DND-41 (cell line): ENCODE data around the gene BEND4.

ENCODE experiments used
- ATAC-seq: fragments of 200-7000 bp; cut with Tn5 transposase; 3 replicates; pipeline ENCODE4 v1.9.1; 2021; ENCODE audit warnings: low read depth; ENCODE audit not compliant: insufficient read depth
- DNase-seq: peaks from one replicate; pipeline ENCODE4 v3.0.0-alpha.2; 2020
- H2AFZ ChIP-seq: 2 replicates; pipeline ENCODE4 v1.6.0; 2012; ENCODE audit warnings: low read depth, low read length
- H3K27ac ChIP-seq: 2 replicates; pipeline ENCODE4 v1.5.1; 2012; ENCODE audit warnings: low read length, inconsistent platforms
- H3K27me3 ChIP-seq: fragments of 200-600 bp; sonication (generic); 2 replicates; pipeline ENCODE4 v1.6.0; 2012; ENCODE audit warnings: low read length, mild to moderate bottlenecking, inconsistent platforms; ENCODE audit not compliant: insufficient read depth, poor library complexity
- H3K36me3 ChIP-seq: 2 replicates; pipeline ENCODE4 v1.5.1; 2012; ENCODE audit warnings: low read length, inconsistent platforms; ENCODE audit not compliant: insufficient read depth
- H3K4me1 ChIP-seq: 2 replicates; pipeline ENCODE4 v1.5.1; 2012; ENCODE audit warnings: mild to moderate bottlenecking, low read length; ENCODE audit not compliant: insufficient read depth
- H3K4me2 ChIP-seq: 2 replicates; pipeline ENCODE4 v1.6.0; 2012; ENCODE audit warnings: mild to moderate bottlenecking, moderate library complexity, low read length, inconsistent platforms; ENCODE audit not compliant: insufficient read depth
- H3K4me3 ChIP-seq, 2 experiments: fragments of 200-600 bp in 1 of 2; shearing (Covaris generic) in 1 of 2; 2 replicates each; pipeline ENCODE4 v1.5.1; 2012 to 2016; ENCODE audit warnings: inconsistent platforms in 2 of 2, low read length in 2 of 2, mild to moderate bottlenecking in 2 of 2, low read depth in 1 of 2, moderate library complexity in 1 of 2
- H3K79me2 ChIP-seq: 2 replicates; pipeline ENCODE4 v1.6.0; 2012; ENCODE audit warnings: low read length, inconsistent platforms; ENCODE audit not compliant: insufficient read depth
- H3K9ac ChIP-seq: 2 replicates; pipeline ENCODE4 v1.6.0; 2012; ENCODE audit warnings: low read depth, mild to moderate bottlenecking, inconsistent platforms, low read length, moderate library complexity
- H3K9me3 ChIP-seq: 2 replicates; pipeline ENCODE4 v1.5.1; 2012; ENCODE audit warnings: low read length, moderate library complexity, mild to moderate bottlenecking, inconsistent platforms; ENCODE audit not compliant: insufficient read depth, severe bottlenecking
- H4K20me1 ChIP-seq: 2 replicates; pipeline ENCODE4 v1.6.0; 2012; ENCODE audit warnings: low read length; ENCODE audit not compliant: insufficient read depth
- CTCF ChIP-seq: IDR thresholded peaks from 2 replicates; pipeline ENCODE4 v1.5.1; 2012; ENCODE audit warnings: borderline replicate concordance, low read length, moderate library complexity, mild to moderate bottlenecking; ENCODE audit not compliant: poor library complexity, severe bottlenecking; ENCODE audit errors: extremely low read depth
- EZH2 ChIP-seq: IDR thresholded peaks from 3 replicates; pipeline ENCODE4 v1.6.1; 2012; ENCODE audit warnings: borderline replicate concordance, low read depth, mild to moderate bottlenecking, moderate library complexity, low read length, inconsistent platforms; ENCODE audit not compliant: severe bottlenecking

Gene BEND4

GRCh38 chr4:42119886-42120285 is 32.6 kb downstream of the BEND4 start:
- no peaks in the 10 kb centered on the region for H3K27me3 ChIP-seq
- H3K4me2 ChIP-seq, result no peak overlapping the region
- H3K79me2 ChIP-seq, result no peaks in the 10 kb centered on the region
- no peaks in the 10 kb centered on the region for H3K9me3 ChIP-seq
- no peaks in the 10 kb centered on the region for H3K4me1 ChIP-seq
- no peak overlapping the region for H3K9ac ChIP-seq
- no peak overlapping the region for H2AFZ ChIP-seq
- ATAC-seq, result no peak
- H3K27ac ChIP-seq, result no peak overlapping the region
- H3K4me3 ChIP-seq, result no peak overlapping the region
- H4K20me1 ChIP-seq, result no peaks in the 10 kb centered on the region
- no peaks in the 10 kb centered on the region for H3K36me3 ChIP-seq
- no peak for DNase-seq
- no peak for TF ChIP-seq EZH2
- TF ChIP-seq CTCF, result no peak

- Histone ChIP-seq H3K27ac (no peak overlapping the region), H3K79me2 (no peaks in the 10 kb centered on the region), H2AFZ (no peak overlapping the region), H4K20me1 (no peaks in the 10 kb centered on the region), H3K4me1 (no peaks in the 10 kb centered on the region), H3K4me2 (no peak overlapping the region), H3K36me3 (no peaks in the 10 kb centered on the region), H3K27me3 (peaks cover 5% of the 10 kb centered on the region), H3K4me3 (no peak overlapping the region), H3K9me3 (no peaks in the 10 kb centered on the region), H3K9ac (no peak overlapping the region)
- ATAC-seq, result no peak
- TF ChIP-seq EZH2, result no peak
- no peak for TF ChIP-seq CTCF
- no peak for DNase-seq
These were observed 39.6 kb downstream of the BEND4 start for GRCh38 chr4:42112846-42113245.

GRCh38 chr4:42104521-42104920 is 47.9 kb downstream of the BEND4 start:
- TF ChIP-seq EZH2 (no peak), CTCF (no peak)
- H2AFZ ChIP-seq, result no peak overlapping the region

GRCh38 chr4:42101446-42101975 is 50.9 kb downstream of the BEND4 start:
- TF ChIP-seq CTCF (no peak), EZH2 (no peak)
- no peaks in the 10 kb centered on the region for H3K4me1 ChIP-seq
- H3K27me3 ChIP-seq, result peaks cover 5% of the 10 kb centered on the region
- H3K4me3 ChIP-seq, result no peak overlapping the region
- no peaks in the 10 kb centered on the region for H4K20me1 ChIP-seq
- H3K9ac ChIP-seq, result no peak overlapping the region
- no peak overlapping the region for H3K27ac ChIP-seq
- no peak for ATAC-seq
- no peak overlapping the region for H2AFZ ChIP-seq
- no peak overlapping the region for H3K4me2 ChIP-seq
- no peak for DNase-seq
- no peaks in the 10 kb centered on the region for H3K9me3 ChIP-seq
- no peaks in the 10 kb centered on the region for H3K36me3 ChIP-seq
- H3K79me2 ChIP-seq, result no peaks in the 10 kb centered on the region

More at GRCh38 chr4:42104521-42104920, 47.9 kb downstream of the BEND4 start:
- Histone ChIP-seq H3K27ac (no peak overlapping the region), H3K9ac (no peak overlapping the region), H4K20me1 (no peaks in the 10 kb centered on the region), H3K9me3 (no peaks in the 10 kb centered on the region), H3K4me3 (no peak overlapping the region), H3K79me2 (no peaks in the 10 kb centered on the region), H3K27me3 (peaks cover 5% of the 10 kb centered on the region), H3K4me2 (no peak overlapping the region), H3K36me3 (no peaks in the 10 kb centered on the region), H3K4me1 (no peaks in the 10 kb centered on the region)
- 0 out of 3 replicates have a peak, but pooled peaks have one; percentile 40 for ATAC-seq
- DNase-seq, result no peak
